ENCODE results near the gene L3MBTL1.

Gene L3MBTL1

DNA sequence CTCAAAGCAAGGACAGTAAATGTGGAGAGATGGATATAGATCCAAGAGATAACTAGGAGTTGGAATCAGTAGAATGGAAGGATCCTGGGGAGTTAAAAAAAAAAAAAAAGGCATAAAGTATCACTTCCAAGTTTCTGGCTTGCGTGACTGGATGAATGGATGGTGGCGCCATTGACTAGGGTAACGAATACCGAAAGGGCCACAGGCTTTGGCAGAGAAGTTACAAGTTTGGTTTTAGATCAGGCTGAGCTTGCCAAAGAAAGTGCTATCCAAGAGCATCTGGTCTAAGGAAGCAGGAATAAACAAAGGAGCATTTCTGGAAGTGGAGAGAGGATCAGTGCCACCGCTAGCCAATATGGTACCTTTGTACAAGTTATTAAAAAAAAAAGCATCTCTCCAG lies 17.5 kb downstream of the L3MBTL1 start:
- Histone ChIP-seq H3K9ac (ENCODE audit: low read length in 2 of 2) (no peak overlapping the region), H3K9me3 (ENCODE audit: control insufficient read depth in 2 of 2, low read length in 2 of 2) (no peaks in the 10 kb centered on the region), H3K27me3 (ENCODE audit: control insufficient read depth in 1 of 2, insufficient read depth in 2 of 2, low read length in 2 of 2) (no peaks in the 10 kb centered on the region), H3K36me3 (ENCODE audit: control insufficient read depth in 2 of 2, insufficient read depth in 2 of 2, low read length in 2 of 2) (no peaks in the 10 kb centered on the region), H3K27ac (ENCODE audit: low read length) (no peak overlapping the region), H3K4me1 (ENCODE audit: control insufficient read depth, insufficient read depth, low read length) (no peaks in the 10 kb centered on the region), H3K4me3 (ENCODE audit: low read length in 2 of 2) (no peak overlapping the region)

DNA sequence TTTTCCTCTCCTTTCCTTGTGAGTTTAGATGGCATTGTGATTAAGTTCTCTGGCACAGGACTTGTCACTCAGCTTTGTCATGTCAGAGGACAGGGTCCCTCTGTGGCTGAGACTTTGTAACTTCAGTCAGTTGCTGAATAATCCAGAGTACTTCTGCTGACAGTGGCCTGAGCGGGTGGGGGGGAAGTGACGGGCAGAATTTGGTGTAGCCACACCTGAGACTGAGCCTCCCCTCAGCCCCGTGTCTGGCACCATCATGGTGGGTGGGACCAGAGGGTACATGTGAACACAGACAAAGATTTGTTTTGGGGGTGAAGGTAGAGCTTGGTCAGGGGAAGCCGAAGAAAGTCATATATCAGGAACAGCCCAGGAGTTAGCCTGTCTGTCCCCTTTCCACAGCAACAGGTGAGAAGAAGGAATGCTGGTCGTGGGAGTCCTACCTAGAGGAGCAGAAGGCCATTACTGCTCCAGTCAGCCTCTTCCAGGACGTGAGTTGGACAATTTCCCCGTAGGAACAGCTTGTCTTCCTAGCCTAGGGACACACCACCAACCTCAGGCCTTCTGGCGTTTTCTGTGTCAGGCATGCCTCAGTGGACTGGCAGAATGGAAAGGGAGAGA lies 20.9 kb downstream of the L3MBTL1 start:
- Histone ChIP-seq H3K4me3 (ENCODE audit: low read length in 2 of 2) (no peak overlapping the region), H3K9me3 (ENCODE audit: control insufficient read depth in 2 of 2, low read length in 2 of 2) (no peaks in the 10 kb centered on the region), H3K9ac (ENCODE audit: low read length in 2 of 2) (no peak overlapping the region), H3K27me3 (ENCODE audit: control insufficient read depth in 1 of 2, insufficient read depth in 2 of 2, low read length in 2 of 2) (no peaks in the 10 kb centered on the region), H3K36me3 (ENCODE audit: control insufficient read depth in 2 of 2, insufficient read depth in 2 of 2, low read length in 2 of 2) (no peaks in the 10 kb centered on the region), H3K4me1 (ENCODE audit: control insufficient read depth, insufficient read depth, low read length) (no peaks in the 10 kb centered on the region), H3K27ac (ENCODE audit: low read length) (no peak overlapping the region)

DNA sequence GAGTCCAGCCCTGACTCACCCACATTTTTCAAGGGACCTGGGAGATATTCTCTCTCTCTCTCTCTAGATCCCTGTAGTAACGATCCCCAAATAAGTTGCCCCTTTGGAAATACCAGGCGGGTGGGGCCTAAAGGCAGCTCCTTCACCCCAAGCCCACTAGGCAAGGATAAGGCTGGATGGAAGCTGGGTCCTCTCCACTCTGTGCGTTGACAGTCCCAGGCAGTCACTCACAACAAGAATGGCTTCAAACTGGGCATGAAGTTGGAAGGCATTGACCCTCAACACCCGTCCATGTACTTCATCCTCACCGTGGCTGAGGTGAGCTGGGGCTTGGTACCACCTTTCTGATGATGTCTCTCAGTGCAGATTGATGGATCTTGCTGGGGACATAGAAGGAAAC lies 21.6 kb downstream of the L3MBTL1 start:
- no peaks in the 10 kb centered on the region for H3K27me3 ChIP-seq (ENCODE audit: control insufficient read depth in 1 of 2, insufficient read depth in 2 of 2, low read length in 2 of 2)
- no peaks in the 10 kb centered on the region for H3K36me3 ChIP-seq (ENCODE audit: control insufficient read depth in 2 of 2, insufficient read depth in 2 of 2, low read length in 2 of 2)
- no peak overlapping the region for H3K9ac ChIP-seq (ENCODE audit: low read length in 2 of 2)
- no peaks in the 10 kb centered on the region for H3K9me3 ChIP-seq (ENCODE audit: control insufficient read depth in 2 of 2, low read length in 2 of 2)
- H3K4me1 ChIP-seq (ENCODE audit: control insufficient read depth, insufficient read depth, low read length) = no peaks in the 10 kb centered on the region
- H3K4me3 ChIP-seq (ENCODE audit: low read length in 2 of 2) = no peak overlapping the region
- H3K27ac ChIP-seq (ENCODE audit: low read length) = no peak overlapping the region

DNA sequence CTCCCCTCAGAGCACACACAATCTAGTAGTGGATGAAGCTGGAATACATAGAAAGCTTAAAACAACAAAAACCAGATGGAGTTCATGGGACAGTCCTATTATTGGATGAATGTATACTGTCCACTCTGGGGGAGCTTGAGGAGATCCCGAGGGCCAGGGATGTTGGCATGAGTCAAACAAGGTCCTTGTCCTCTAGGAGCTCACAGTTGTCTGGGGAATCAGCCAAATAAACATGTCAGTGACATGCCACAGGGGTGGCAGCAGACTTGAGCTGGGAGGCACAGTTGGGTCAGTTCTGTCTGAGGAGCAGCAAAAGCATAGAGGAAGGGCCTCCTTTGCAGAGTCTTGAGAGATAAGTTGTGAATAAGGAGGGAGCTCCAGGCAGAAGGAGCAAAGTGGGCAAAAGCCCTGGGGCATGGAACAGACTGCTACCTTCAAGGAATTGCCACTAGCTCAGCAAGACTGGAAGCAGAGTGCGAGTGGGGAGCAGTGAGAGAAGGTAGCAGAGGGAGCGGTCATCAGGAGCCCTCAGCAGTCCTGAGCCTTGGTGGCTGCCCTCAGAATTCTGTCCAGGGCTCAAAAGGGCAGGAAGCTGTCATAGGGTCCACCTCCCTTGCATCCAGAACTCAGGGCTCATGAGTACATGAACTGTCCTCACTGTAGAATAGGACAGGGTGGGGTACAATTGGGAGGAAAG lies 22.1 kb downstream of the L3MBTL1 start:
- no peak overlapping the region for H3K27ac ChIP-seq (ENCODE audit: low read length)
- no peak overlapping the region for H3K9ac ChIP-seq (ENCODE audit: low read length in 2 of 2)
- H3K27me3 ChIP-seq (ENCODE audit: control insufficient read depth in 1 of 2, insufficient read depth in 2 of 2, low read length in 2 of 2) = no peaks in the 10 kb centered on the region
- no peaks in the 10 kb centered on the region for H3K36me3 ChIP-seq (ENCODE audit: control insufficient read depth in 2 of 2, insufficient read depth in 2 of 2, low read length in 2 of 2)
- H3K4me1 ChIP-seq (ENCODE audit: control insufficient read depth, insufficient read depth, low read length) = no peaks in the 10 kb centered on the region
- no peak overlapping the region for H3K4me3 ChIP-seq (ENCODE audit: low read length in 2 of 2)
- H3K9me3 ChIP-seq (ENCODE audit: control insufficient read depth in 2 of 2, low read length in 2 of 2) = no peaks in the 10 kb centered on the region

DNA sequence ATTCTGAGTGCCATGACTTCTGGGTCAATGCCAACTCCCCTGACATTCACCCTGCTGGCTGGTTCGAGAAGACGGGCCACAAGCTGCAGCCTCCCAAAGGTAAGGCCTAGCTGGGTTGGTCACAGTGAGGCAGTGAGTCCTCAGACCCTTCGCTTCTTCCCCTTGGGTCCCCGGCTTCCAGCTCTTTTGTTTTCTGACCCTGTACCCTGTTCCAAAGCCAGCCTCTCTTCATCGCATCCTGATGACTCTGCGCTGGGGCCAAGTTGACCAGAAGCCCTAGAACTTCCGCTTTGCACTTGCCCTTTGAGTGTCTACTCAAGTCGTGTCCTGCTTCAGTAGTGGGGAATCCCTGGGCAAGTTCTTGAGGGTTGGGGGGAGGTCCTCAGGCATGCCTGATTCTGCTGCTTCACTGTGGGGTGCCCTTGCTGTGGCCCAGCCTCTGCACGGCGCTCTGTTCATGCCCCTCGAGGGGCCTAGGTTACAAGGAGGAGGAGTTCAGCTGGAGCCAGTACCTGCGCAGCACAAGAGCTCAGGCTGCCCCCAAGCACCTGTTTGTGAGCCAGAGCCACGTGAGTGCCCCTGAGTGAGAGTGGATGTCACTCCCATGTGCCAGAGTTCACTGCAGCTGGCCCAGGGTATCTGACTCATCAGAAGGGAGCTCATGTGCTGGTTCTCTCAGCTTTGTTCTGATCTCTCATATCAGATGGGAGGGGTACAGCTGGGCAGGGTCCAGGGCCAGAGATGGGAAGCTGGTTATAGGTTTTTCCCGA lies 23.0 kb downstream of the L3MBTL1 start:
- no peaks in the 10 kb centered on the region for H3K4me1 ChIP-seq (ENCODE audit: control insufficient read depth, insufficient read depth, low read length)
- H3K27me3 ChIP-seq (ENCODE audit: control insufficient read depth in 1 of 2, insufficient read depth in 2 of 2, low read length in 2 of 2) = no peaks in the 10 kb centered on the region
- no peak overlapping the region for H3K9ac ChIP-seq (ENCODE audit: low read length in 2 of 2)
- H3K9me3 ChIP-seq (ENCODE audit: control insufficient read depth in 2 of 2, low read length in 2 of 2) = no peaks in the 10 kb centered on the region
- H3K36me3 ChIP-seq (ENCODE audit: control insufficient read depth in 2 of 2, insufficient read depth in 2 of 2, low read length in 2 of 2) = peaks cover 0 to 2% of the 10 kb centered on the region in 2 donors
- no peak overlapping the region for H3K4me3 ChIP-seq (ENCODE audit: low read length in 2 of 2)
- no peak overlapping the region for H3K27ac ChIP-seq (ENCODE audit: low read length)

DNA sequence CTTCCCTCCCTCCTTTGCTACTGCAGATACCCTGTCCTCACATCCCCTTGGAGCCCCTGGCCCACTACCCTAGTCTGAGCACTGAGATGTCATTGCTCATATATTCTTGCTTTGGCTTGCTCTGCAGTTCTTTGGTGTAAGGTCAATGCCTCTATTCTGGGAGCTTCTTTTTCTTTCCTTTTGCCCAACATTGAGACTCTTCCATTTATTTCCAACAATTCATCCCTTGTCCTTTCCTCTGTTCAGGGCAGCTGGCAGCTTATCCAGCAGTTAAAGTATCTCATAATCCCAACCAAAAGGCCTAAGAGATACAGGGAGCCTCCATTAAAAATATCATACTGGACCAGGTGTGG lies 23.6 kb downstream of the L3MBTL1 start:
- Histone ChIP-seq H3K27ac (ENCODE audit: low read length) (no peak overlapping the region), H3K9me3 (ENCODE audit: control insufficient read depth in 2 of 2, low read length in 2 of 2) (no peaks in the 10 kb centered on the region), H3K27me3 (ENCODE audit: control insufficient read depth in 1 of 2, insufficient read depth in 2 of 2, low read length in 2 of 2) (no peaks in the 10 kb centered on the region), H3K36me3 (ENCODE audit: control insufficient read depth in 2 of 2, insufficient read depth in 2 of 2, low read length in 2 of 2) (peaks cover 0 to 5% of the 10 kb centered on the region in 2 donors), H3K9ac (ENCODE audit: low read length in 2 of 2) (no peak overlapping the region), H3K4me3 (ENCODE audit: low read length in 2 of 2) (no peak overlapping the region), H3K4me1 (ENCODE audit: control insufficient read depth, insufficient read depth, low read length) (no peaks in the 10 kb centered on the region)

DNA sequence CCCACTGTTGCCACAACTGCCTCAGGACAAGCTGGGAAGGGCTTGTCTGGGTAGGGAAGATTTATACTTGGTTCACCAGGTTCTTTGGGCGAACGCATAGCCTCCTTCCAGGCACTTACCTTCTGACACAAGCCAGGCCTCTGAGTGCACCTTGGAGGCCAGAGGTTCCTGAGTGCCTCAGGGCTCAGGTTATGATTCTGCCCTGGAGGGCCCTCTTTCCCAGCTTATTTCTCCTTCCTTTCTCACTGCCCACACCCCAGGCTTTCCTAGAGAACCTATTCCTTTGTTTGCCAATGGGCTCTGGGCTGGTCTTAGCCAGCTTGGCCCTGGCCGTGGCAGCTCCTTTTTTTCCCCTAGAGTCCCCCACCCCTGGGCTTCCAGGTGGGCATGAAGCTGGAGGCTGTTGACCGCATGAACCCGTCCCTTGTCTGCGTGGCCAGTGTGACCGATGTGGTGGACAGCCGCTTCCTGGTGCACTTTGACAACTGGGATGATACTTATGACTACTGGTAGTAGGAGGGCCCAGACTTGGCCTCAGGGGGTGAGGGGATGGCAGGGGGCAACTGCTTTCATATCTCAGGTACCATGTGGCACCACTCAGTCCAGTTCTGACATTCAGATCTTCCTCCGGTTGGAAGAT lies 25.0 kb downstream of the L3MBTL1 start:
- no peak overlapping the region for H3K27ac ChIP-seq (ENCODE audit: low read length)
- H3K4me3 ChIP-seq (ENCODE audit: low read length in 2 of 2) = no peak overlapping the region

DNA sequence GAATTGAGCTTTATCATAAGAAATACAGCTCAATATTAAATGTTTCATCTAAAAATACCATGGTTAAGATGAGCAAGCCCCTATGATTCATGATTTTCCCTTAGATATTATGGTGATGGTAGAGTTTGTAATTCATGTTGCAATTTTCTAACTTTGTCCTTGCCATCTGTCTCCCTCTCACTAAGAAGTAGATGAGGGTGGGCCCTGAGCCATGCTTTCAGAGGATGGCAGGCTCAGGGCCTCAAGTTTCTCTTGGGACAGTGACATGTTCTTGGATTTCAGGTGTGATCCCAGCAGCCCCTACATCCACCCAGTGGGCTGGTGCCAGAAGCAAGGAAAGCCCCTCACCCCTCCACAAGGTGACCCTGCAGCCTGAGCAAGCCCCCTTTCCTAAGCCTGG lies 25.6 kb downstream of the L3MBTL1 start:
- no peaks in the 10 kb centered on the region for H3K9me3 ChIP-seq (ENCODE audit: control insufficient read depth in 2 of 2, low read length in 2 of 2)
- H3K27me3 ChIP-seq (ENCODE audit: control insufficient read depth in 1 of 2, insufficient read depth in 2 of 2, low read length in 2 of 2) = no peaks in the 10 kb centered on the region
- peaks cover 0 to 15% of the 10 kb centered on the region in 2 donors for H3K36me3 ChIP-seq (ENCODE audit: control insufficient read depth in 2 of 2, insufficient read depth in 2 of 2, low read length in 2 of 2)
- no peaks in the 10 kb centered on the region for H3K4me1 ChIP-seq (ENCODE audit: control insufficient read depth, insufficient read depth, low read length)
- H3K4me3 ChIP-seq (ENCODE audit: low read length in 2 of 2) = no peak overlapping the region
- H3K27ac ChIP-seq (ENCODE audit: low read length) = no peak overlapping the region
- no peak overlapping the region for H3K9ac ChIP-seq (ENCODE audit: low read length in 2 of 2)

More for the DNA sequence above, 25.0 kb downstream of the L3MBTL1 start:
- H3K36me3 ChIP-seq (ENCODE audit: control insufficient read depth in 2 of 2, insufficient read depth in 2 of 2, low read length in 2 of 2) = peaks cover 0 to 15% of the 10 kb centered on the region in 2 donors
- H3K9ac ChIP-seq (ENCODE audit: low read length in 2 of 2) = no peak overlapping the region
- no peaks in the 10 kb centered on the region for H3K4me1 ChIP-seq (ENCODE audit: control insufficient read depth, insufficient read depth, low read length)
- no peaks in the 10 kb centered on the region for H3K27me3 ChIP-seq (ENCODE audit: control insufficient read depth in 1 of 2, insufficient read depth in 2 of 2, low read length in 2 of 2)
- H3K9me3 ChIP-seq (ENCODE audit: control insufficient read depth in 2 of 2, low read length in 2 of 2) = no peaks in the 10 kb centered on the region

DNA sequence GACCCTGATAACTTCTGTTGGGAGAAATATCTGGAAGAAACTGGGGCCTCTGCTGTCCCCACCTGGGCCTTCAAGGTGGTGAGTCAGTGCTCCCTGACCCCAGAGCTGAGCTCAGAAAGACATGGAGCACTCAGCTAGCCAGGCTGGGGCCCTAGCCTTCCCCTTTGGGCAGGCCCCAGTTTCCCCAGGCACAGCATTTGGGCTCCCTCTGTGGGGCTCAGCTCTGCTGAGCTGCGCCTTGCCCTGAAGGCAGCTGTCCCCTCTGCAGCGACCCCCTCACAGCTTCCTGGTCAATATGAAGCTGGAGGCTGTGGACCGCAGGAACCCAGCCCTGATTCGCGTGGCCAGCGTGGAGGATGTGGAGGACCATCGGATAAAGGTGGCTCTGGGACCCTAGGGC lies 26.5 kb downstream of the L3MBTL1 start:
- Histone ChIP-seq H3K9ac (ENCODE audit: low read length in 2 of 2) (no peak overlapping the region), H3K27ac (ENCODE audit: low read length) (no peak overlapping the region), H3K4me3 (ENCODE audit: low read length in 2 of 2) (no peak overlapping the region), H3K27me3 (ENCODE audit: control insufficient read depth in 1 of 2, insufficient read depth in 2 of 2, low read length in 2 of 2) (no peaks in the 10 kb centered on the region), H3K9me3 (ENCODE audit: control insufficient read depth in 2 of 2, low read length in 2 of 2) (no peaks in the 10 kb centered on the region), H3K4me1 (ENCODE audit: control insufficient read depth, insufficient read depth, low read length) (no peaks in the 10 kb centered on the region), H3K36me3 (ENCODE audit: control insufficient read depth in 2 of 2, insufficient read depth in 2 of 2, low read length in 2 of 2) (peaks cover 0 to 15% of the 10 kb centered on the region in 2 donors)

DNA sequence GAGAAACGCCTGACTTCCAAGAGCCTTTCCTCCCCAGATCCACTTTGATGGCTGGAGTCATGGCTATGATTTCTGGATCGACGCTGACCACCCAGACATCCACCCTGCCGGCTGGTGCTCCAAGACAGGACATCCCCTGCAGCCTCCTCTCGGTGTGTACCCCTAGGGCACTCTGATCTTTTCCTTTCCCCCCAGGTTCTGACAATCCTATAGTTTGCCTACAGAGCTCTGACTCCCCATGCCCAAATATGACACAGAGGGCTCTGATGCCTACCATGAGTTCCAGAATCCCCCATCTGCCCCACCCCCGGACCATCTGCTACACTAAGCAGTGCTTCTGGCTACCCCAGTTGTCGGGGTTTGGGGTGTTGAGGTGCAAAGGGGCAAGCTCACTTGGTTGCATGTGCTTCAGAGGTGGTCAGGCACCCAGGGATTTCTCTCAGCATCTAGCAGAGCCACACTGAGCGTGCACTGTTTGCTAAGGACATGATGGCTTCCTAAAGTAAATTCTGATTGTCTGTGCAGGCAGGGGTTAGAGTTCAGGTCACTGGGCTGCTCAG lies 27.4 kb downstream of the L3MBTL1 start:
- Histone ChIP-seq H3K27ac (ENCODE audit: low read length) (no peak overlapping the region), H3K4me3 (ENCODE audit: low read length in 2 of 2) (no peak overlapping the region), H3K27me3 (ENCODE audit: control insufficient read depth in 1 of 2, insufficient read depth in 2 of 2, low read length in 2 of 2) (no peaks in the 10 kb centered on the region), H3K9me3 (ENCODE audit: control insufficient read depth in 2 of 2, low read length in 2 of 2) (no peaks in the 10 kb centered on the region), H3K4me1 (ENCODE audit: control insufficient read depth, insufficient read depth, low read length) (no peaks in the 10 kb centered on the region), H3K9ac (ENCODE audit: low read length in 2 of 2) (no peak overlapping the region), H3K36me3 (ENCODE audit: control insufficient read depth in 2 of 2, insufficient read depth in 2 of 2, low read length in 2 of 2) (peaks cover under 1 to 20% of the 10 kb centered on the region in 2 donors)
